ENCODE results near the gene HOXB1.
A peak's percentile ranks its signal among the peaks of the same experiment; 100 is the strongest.
"Not testable (repeated sequence)": the region's sequence is repeated elsewhere in the genome, so short reads cannot be mapped to it uniquely, and the experiment has no call there.

HOXB1 gene

DNA sequence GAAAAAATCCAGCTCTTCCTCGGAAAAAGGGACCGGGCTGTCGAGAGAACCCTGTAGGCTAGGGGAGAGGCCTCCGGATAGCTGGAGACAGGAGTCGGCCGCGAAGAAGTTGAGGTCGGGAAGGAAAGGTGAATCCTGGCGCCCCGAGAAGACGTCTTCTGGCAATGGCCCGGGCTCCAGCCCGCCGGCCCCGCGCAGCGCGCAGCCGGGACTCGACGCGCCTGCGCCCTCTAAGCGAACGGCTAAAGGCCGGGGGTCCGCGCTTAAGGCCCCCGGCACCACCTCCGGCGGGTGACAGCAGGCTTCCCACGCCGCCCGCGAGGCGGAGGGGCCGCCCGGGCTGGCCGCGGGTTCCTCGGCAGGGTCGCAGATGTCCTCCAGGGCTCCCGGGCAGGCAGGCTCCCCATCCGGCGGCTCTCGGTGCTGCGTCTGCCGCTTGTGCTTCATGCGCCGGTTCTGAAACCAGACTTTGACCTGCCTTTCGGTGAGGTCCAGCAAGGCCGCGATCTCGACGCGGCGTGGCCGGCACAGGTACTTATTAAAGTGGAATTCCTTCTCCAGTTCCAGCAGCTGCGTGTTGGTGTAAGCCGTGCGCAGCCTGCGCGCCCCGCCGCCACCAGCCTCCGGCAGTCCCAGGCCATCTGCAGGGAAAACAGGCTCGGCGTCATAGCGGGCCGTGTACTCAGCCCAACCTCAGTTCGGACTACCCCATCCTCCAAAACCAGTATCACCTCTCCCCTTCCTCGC lies 12.5 kb upstream of the HOXB1 start:
- DNase-seq (ENCODE audit: low spot score): peak; percentile 63

DNA sequence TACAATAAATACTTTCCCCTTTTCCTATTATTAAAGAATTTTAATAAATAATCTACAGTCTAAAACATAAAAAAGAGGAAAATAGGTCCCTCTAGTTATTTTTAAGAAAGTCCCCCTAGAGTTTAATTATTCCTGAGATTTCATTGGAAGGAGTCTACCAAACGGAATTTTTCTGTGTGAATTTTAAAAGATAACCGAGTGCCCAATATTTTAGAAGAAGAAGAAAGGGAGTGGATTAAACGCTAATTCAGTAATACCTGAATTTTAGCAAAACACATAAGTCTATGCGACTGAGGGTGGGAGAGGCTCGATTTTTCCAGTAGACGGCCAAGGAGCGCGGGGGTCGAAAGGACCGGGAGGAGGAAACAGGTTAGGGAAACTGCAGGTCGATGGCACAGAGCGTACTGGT lies 11.9 kb upstream of the HOXB1 start:
- no peak for DNase-seq (ENCODE audit: low spot score)

DNA sequence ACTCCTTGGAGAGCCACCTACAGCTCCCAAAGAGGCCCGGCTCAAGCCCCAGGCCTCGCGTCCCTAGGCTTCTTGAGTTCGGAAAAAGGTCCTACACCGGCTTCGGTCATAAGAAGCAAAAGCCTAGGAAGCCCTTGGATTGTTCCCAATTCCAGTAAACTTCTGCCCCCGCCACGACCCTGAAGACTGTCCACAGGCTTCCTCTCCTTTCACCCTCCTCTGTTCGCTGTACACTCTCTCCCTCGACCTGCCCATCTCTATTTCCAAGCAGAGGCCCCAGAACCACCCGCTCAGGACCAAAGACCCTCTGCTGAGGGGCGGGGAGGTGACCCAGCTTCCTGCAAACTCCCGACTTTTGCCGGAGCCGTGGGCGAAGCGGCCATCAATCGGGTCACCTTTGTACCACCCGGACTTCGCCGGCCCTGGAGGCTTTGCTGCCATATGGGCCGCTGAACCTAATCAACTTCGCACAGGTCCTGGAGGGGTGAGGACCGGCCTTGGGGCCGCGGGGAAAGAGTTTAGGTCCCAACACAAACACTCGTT lies 11.4 kb upstream of the HOXB1 start:
- DNase-seq (ENCODE audit: low spot score): no peak

GRCh38 chr17:48541577-48542113 lies 10.8 kb upstream of the HOXB1 start:
- DNase-seq (ENCODE audit: low spot score): peak; percentile 50

- no peak for DNase-seq (ENCODE audit: low spot score)
Observed at GRCh38 chr17:48541036-48541576, 10.3 kb upstream of the HOXB1 start.

DNA sequence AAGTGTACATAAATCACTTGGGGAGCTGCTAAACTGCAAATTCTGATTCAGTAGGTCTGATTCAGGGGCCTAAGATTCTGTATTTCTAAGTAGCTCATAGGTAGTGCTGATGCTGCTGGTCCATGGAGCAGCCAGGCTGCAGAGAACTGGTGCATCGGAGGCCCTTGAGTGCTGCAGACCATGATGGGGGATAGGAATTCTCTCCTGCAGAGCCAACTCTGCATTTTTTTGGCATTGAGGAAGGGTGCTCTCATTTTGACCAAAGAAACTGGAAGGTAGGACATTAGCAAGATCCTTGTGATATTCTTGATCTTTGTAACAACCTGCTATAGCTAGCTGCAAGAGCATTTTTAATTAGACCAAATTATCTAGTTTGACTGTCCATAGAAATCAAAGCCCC lies 9.4 kb upstream of the HOXB1 start:
- no peak for DNase-seq (ENCODE audit: low spot score)

DNA sequence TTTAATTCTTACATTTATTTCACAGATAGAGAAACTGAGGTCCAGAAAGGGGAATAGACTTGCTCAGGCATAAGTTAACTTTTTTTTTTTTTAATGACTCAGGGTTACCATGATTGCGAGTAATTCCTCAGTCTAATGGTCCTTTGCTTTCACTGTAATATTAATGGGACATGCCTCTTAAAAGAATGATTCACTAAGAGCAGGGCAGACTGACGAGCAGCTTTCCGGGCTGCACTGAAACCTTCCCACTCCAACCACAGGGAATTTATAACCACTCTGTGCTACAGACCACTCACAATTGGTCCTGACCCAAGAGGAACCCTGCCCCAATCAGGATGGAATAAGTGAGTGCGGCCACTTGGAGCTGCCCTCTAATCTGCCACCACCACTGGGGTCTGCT lies 8.4 kb upstream of the HOXB1 start:
- no peak for DNase-seq (ENCODE audit: low spot score)

DNA sequence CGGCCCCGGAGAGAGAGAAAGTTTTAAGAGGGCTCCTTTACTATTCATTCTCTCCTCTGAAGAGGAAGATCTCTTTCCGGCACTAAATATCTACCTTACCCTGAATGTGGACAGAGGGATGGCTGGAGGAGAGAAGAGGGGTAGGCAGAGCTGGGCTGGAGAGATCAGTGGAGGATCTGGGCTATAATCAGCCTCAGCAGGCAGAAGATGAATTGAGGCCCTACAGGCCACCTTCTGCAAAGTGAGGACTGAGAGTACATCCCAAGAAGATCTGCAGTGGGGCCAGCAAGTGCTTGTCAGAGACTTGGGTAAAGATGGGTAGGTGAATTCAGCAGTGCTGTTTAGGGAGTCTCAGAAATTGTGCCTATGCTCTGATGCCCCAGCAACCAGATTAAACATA lies 6.5 kb upstream of the HOXB1 start:
- DNase-seq (ENCODE audit: low spot score): no peak

GRCh38 chr17:48535793-48536559 lies 5.2 kb upstream of the HOXB1 start:
- DNase-seq (ENCODE audit: low spot score): not testable (repeated sequence)

- DNase-seq (ENCODE audit: low spot score): no peak
Observed at GRCh38 chr17:48532261-48532660, 1.4 kb upstream of the HOXB1 start.

GRCh38 chr17:48530208-48530886 lies 464 bp downstream of the HOXB1 start:
- DNase-seq (ENCODE audit: low spot score): no peak

DNA sequence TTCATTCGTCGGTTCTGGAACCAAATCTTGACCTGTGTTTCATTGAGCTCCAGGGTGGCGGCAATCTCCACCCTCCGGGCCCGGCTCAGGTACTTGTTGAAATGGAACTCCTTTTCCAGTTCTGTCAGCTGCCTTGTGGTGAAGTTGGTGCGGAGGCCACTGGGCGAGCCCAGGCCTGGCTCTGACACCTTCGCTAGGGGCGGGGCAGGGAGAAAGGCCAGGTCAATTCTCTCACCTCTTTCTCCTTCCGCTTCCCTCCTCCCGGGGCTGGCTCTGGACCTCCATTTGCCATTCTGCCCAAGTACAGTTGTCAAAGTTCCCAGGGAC lies 1.2 kb downstream of the HOXB1 start:
- no peak for DNase-seq (ENCODE audit: low spot score)

DNA sequence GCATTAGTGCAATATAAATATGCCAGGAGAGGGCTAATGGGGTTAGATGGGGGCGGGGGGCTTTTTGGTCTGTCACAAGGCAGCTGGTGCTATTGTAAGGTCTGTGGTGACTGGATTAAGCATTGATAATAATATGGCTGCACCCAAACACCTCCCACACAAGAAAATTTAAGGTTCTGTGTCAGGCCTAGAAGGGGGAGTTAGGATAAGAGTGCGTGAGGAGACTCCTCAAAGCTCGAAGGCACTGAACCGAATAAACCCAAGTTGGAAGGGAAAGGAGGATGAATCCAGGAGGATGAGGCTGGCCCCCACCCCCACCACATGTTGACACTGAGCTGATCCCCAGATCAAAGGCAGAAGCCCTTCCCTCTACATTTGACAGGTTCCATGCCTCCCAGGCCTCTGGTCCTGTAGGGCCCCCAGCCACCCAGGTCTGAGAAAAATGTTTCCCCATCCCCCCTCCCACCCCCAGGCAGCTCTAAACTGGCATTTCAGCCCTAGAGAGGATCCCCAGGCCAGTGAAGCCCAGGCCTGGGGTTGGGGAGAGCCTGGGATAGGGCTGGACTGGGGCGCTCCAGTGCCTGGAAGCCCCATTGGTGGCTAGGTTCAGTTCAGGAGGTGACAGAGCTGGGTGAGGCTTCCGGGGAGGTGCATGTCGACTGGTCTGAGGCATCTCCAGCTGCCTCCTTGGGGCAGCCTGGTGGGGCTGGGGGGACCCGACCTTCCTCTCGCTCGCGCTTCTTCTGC lies 1.7 kb downstream of the HOXB1 start:
- DNase-seq (ENCODE audit: low spot score): no peak

- DNase-seq (ENCODE audit: low spot score): no peak
Observed at GRCh38 chr17:48528153-48528935, 2.5 kb downstream of the HOXB1 start.

DNA sequence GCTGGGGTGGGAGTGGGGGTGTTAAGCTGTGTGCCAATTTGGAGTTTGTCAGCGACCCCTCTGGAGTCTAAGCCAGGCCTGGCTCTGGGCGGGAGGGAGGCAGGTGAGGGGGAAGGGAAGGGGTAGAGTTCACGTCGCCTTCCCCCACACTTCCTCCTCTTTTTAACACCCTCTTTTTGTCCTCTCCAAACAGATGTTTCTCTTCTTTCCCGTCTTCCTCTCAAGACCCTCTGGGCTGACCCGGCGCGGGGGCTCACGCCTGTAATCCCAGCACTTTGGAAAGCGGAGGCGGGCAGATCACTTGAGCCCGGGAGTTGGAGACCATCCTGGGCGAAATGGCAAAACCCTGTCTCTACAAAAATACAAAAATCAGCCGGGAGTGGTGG lies 3.3 kb downstream of the HOXB1 start:
- DNase-seq (ENCODE audit: low spot score): no peak

DNA sequence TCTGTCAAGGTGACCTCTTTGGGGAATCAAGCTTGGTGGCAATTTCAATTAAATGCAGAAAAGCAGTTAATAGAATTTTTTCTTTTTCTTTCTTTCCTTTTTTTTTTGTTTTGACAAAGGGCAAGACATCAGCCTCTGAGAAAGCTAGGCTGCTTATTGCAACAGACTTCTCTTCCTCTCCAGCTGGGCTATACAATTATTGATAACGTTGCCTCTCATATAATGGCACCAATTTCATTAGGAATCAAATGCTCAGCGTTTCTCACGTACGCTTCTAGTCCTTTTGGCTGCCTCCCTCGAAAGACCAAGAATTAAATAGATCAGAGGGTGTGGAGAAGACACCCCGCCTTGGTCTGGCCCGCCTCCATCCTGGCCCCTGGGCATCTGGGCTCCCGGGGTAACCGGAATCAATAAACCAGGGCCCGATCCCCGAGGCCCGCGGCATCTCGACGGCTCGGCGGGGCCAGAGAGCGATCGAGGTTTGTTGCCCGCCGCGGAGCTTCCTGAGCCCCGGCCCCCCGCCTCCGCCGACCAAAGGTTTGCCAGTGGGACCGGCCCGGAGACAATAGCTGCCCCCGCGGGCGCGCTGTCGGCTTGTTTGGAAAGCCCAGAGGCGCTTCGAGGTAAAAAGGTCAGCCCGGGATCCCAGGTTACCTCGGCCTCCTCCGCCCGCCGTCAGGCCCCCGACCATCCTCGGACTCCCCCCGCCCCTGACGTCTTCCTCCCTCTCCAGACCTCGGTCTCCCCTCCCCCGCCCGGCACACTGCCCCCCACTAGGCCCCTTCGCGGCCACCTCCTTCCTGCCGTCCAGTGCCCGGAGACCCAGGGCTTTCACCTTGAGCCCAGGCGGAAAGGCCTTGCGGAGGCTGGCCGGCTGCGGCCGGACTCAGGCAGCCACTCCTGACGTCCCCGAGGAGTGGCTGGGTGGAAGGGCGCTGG lies 3.9 kb downstream of the HOXB1 start:
- DNase-seq (ENCODE audit: low spot score): no peak

DNA sequence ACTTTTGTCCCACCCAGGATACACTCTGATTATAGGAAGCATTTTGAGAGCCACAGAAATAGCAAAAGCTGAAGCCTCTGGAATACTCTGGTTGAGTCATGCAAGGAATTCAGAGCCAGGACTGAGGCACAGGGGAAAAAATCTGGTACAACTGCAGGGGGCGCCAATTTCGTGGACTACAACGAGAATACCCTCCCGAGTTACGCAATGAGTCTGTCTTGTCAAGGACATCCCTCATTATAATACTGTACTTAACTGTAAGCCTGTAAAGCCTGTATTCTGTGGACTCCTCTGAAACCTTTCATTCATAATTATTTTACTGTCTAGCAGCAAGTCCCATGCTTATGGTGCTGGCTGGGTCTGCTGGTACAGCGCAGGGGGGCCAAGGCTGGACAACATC lies 7.8 kb downstream of the HOXB1 start:
- DNase-seq (ENCODE audit: low spot score): no peak

DNA sequence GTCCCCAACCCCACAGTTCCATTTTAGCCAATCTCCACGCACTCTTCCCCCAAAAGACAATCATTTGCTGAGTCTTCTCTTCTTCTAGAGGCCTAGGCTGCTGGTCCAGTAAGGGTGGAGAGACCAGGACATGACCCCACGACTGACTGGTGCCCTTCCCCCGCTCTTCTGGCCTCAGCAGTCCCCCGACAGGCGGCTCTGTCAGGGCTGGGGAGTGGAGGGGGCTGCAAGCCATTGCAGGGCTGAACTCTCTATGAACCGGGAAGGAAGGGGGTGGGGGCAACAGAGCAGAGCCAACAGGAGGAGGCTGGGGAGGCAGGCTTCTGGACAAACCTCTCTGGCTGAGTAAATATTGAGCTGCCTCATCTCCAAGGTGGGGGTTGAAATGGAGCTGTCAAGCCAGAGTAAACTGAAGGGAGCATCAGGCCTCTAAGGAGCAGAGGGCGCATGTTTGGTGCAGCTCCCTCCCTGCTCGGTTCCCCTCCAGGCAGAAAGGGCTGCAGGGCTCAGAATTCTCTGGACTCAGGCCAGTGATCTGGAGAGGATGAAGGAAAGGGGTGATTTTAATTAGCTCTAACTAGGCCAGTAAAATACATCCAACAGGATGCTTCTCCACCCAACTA lies 8.7 kb downstream of the HOXB1 start:
- DNase-seq (ENCODE audit: low spot score): no peak

DNA sequence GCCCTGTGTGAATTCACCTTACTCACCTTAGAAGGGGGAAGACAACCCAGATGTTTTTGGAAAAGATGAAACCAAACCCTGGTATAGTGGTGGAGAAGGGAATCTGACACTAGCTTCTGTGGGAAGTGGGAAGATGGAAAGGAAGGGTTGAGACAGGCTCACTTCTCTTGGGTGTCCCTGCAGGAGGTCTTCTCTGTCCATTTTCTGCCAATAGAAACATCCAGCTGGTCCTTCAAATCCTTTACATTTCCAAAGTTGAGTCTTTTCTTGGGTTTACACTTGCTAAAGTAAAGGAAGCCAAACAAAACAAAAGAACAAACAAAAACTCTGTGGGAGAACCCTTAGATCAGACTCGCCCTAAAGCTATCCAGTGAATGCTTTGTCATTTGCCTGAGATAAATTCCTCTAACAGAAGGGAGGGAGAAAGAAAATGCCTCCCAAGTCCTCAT lies 10.2 kb downstream of the HOXB1 start:
- DNase-seq (ENCODE audit: low spot score): no peak

Measured in CD4-positive, alpha-beta T cell treated with Interleukin-6 at 100 ng/mL for 8 hours (primary cell).